HCT116 (cell line): ENCODE data around the gene BBS7. TPM values are rescaled to one million over a fixed set of nuclear protein-coding genes. Genes with fewer than 3 reads are reported as not detected.

Source experiments
- ATAC-seq: fragments of 200-7000 bp; cut with Tn5 transposase; 2 replicates; pipeline ENCODE4 v1.9.1; 2020; ENCODE audit warnings: mild to moderate bottlenecking, moderate library complexity
- BruUV-seq: library from RNA; stranded (reverse); fragments of 400-500 nt; replicated peaks from 2 replicates; lab custom pipeline; 2021; lab: Mats Ljungman, UMichigan
- CTCF ChIA-PET: fragments of 300-600 bp; sonication (Branson Sonifier 250); formaldehyde crosslinking; loops from one replicate; lab custom pipeline; 2021; ENCODE audit warnings: antibody characterized with exemption; lab: Charles Lee
- POLR2A ChIA-PET: fragments of 300-600, 350-600 bp; sonication (Branson Sonifier 250); formaldehyde crosslinking; loops from one replicate; lab custom pipeline; 2021; ENCODE audit warnings: antibody characterized with exemption; lab: Charles Lee
- RAD21 ChIA-PET, 2 experiments: fragments of 300-600 bp; sonication (Branson Sonifier 250); formaldehyde crosslinking; loops; one replicate each; lab custom pipeline; 2023; ENCODE audit warnings: low total read pairs in 2 of 2; ENCODE audit not compliant: uncharacterized antibody in 2 of 2, unreplicated experiment in 2 of 2, low non-redundant PET in 1 of 2; lab: Charles Lee
- DNase-seq: peaks from one replicate; pipeline ENCODE4 v3.0.0-alpha.2; 2010; ENCODE audit warnings: low read depth, low spot score
- H2AFZ ChIP-seq: fragments of 200-600 bp; shearing (Covaris generic), sonication (generic); 2 replicates; pipeline ENCODE4 v1.6.1; 2017; ENCODE audit warnings: low read depth, mixed run types, mixed read lengths, antibody characterized with exemption, low read length; ENCODE audit not compliant: poor library complexity, severe bottlenecking
- H3K27ac ChIP-seq: 2 replicates; pipeline ENCODE4 v1.5.1; 2012; ENCODE audit warnings: low read depth, low read length
- H3K27me3 ChIP-seq: fragments of 200-600 bp; sonication (generic); 2 replicates; pipeline ENCODE4 v1.6.1; 2016; ENCODE audit warnings: mixed run types, low read length, mixed read lengths; ENCODE audit not compliant: insufficient read depth
- H3K36me3 ChIP-seq, 2 experiments: fragments of 200-500 bp in 1 of 2; fragments of 200-600 bp in 1 of 2; sonication (Bioruptor generic) in 1 of 2; sonication (generic) in 1 of 2; 2 replicates each; pipeline versions ENCODE4 v1.5.1 to v1.6.1; 2014 to 2016; ENCODE audit warnings: low read length in 2 of 2, inconsistent platforms in 1 of 2, mixed read lengths in 1 of 2, mixed run types in 1 of 2; ENCODE audit not compliant: insufficient read depth in 2 of 2, control insufficient read depth in 1 of 2
- H3K4me1 ChIP-seq, 2 experiments: fragments of 200-600 bp in 1 of 2; sonication (generic) in 1 of 2; 2 replicates each; pipeline versions ENCODE4 v1.5.1 to v1.6.1; 2012 to 2017; ENCODE audit warnings: low read length in 2 of 2, inconsistent platforms in 1 of 2, mild to moderate bottlenecking in 1 of 2, mixed read lengths in 1 of 2, mixed run types in 1 of 2, moderate library complexity in 1 of 2; ENCODE audit not compliant: insufficient read depth in 2 of 2, control insufficient read depth in 1 of 2
- H3K4me2 ChIP-seq: fragments of 200-600 bp; sonication (generic); 2 replicates; pipeline ENCODE4 v1.6.1; 2017; ENCODE audit warnings: mixed run types, low read length, mixed read lengths
- H3K4me3 ChIP-seq, 2 experiments: fragments of 200-600 bp in 1 of 2; sonication (generic) in 1 of 2; replicated peaks in 1 of 2; 2 replicates each; pipeline ENCODE4 v1.5.1; 2011 to 2016; ENCODE audit warnings: low read length in 2 of 2, control low read depth in 1 of 2, low read depth in 1 of 2, mild to moderate bottlenecking in 1 of 2, mixed read lengths in 1 of 2, mixed run types in 1 of 2
- H3K79me2 ChIP-seq: fragments of 200-600 bp; sonication (generic); 2 replicates; pipeline ENCODE4 v1.6.1; 2017; ENCODE audit warnings: mild to moderate bottlenecking, mixed run types, low read length, moderate library complexity, mixed read lengths; ENCODE audit not compliant: insufficient read depth
- H3K9ac ChIP-seq: fragments of 200-600 bp; sonication (generic); 2 replicates; pipeline ENCODE4 v1.6.1; 2016; ENCODE audit warnings: low read length, mixed read lengths
- H3K9me2 ChIP-seq: fragments of 200-600 bp; sonication (generic), shearing (Covaris generic); 2 replicates; pipeline ENCODE4 v1.6.1; 2017; ENCODE audit warnings: mixed run types, mild to moderate bottlenecking, moderate library complexity; ENCODE audit not compliant: insufficient read depth
- H3K9me3 ChIP-seq, 2 experiments: fragments of 200-500 bp in 1 of 2; fragments of 200-600 bp in 1 of 2; sonication (Bioruptor generic) in 1 of 2; sonication (generic) in 1 of 2; 2 replicates each; pipeline ENCODE4 v1.6.1; 2014 to 2017; ENCODE audit warnings: low read length in 2 of 2, mixed read lengths in 2 of 2, inconsistent platforms in 1 of 2, low read depth in 1 of 2, mild to moderate bottlenecking in 1 of 2, mixed run types in 1 of 2, moderate library complexity in 1 of 2; ENCODE audit not compliant: control insufficient read depth in 1 of 2, insufficient read depth in 1 of 2
- H4K20me1 ChIP-seq: fragments of 200-600 bp; sonication (generic), shearing (Covaris generic); 2 replicates; pipeline ENCODE4 v1.6.1; 2017; ENCODE audit warnings: mixed run types, mild to moderate bottlenecking, moderate library complexity; ENCODE audit not compliant: insufficient read depth
- ATF3 ChIP-seq: IDR thresholded peaks from 2 replicates; pipeline ENCODE4 v1.6.1; 2012
- CBX3 ChIP-seq: IDR thresholded peaks from 2 replicates; pipeline ENCODE4 v1.6.1; 2012; ENCODE audit warnings: low read depth
- CTCF ChIP-seq, 3 experiments: fragments of 200-600 bp in 1 of 3; sonication (generic) in 1 of 3; IDR thresholded peaks in 2 of 3; conservative IDR thresholded peaks in 1 of 3; 2 replicates each; pipeline ENCODE4 v1.5.1; 2012 to 2017; ENCODE audit warnings: low read depth in 2 of 3, low read length in 2 of 3, antibody characterized with exemption in 1 of 3, borderline replicate concordance in 1 of 3, control low read depth in 1 of 3, mild to moderate bottlenecking in 1 of 3, mixed read lengths in 1 of 3, mixed run types in 1 of 3, moderate library complexity in 1 of 3; ENCODE audit not compliant: insufficient read depth in 1 of 3
- EGR1 ChIP-seq: IDR thresholded peaks from 2 replicates; pipeline ENCODE4 v1.6.1; 2012; ENCODE audit warnings: low read depth
- EZH2 ChIP-seq: fragments of 200-600 bp; sonication (generic); IDR thresholded peaks from 2 replicates; pipeline ENCODE4 v1.6.1; 2017; ENCODE audit warnings: antibody characterized with exemption, mixed run types
- JUND ChIP-seq: IDR thresholded peaks from 2 replicates; pipeline ENCODE4 v1.6.1; 2012
- MAX ChIP-seq: IDR thresholded peaks from 2 replicates; pipeline ENCODE4 v1.6.1; 2012
- POLR2A ChIP-seq: IDR thresholded peaks from 2 replicates; pipeline ENCODE4 v1.7.0; 2011; ENCODE audit warnings: borderline replicate concordance; ENCODE audit not compliant: insufficient read depth, insufficient read length; ENCODE audit errors: extremely low read depth
- POLR2AphosphoS5 ChIP-seq: IDR thresholded peaks from 2 replicates; pipeline ENCODE4 v1.6.1; 2011; ENCODE audit warnings: mild to moderate bottlenecking, low read depth, low read length, moderate library complexity
- SIN3A ChIP-seq: IDR thresholded peaks from 2 replicates; pipeline ENCODE4 v1.6.1; 2012; ENCODE audit warnings: low read depth
- SP1 ChIP-seq: IDR thresholded peaks from 2 replicates; pipeline ENCODE4 v1.6.1; 2012; ENCODE audit warnings: low read depth
- TCF7L2 ChIP-seq: IDR thresholded peaks from 2 replicates; pipeline ENCODE4 v1.7.0; 2011; ENCODE audit warnings: borderline replicate concordance, inconsistent platforms; ENCODE audit not compliant: insufficient read depth, insufficient read length; ENCODE audit errors: extremely low read depth
- YY1 ChIP-seq: IDR thresholded peaks from 2 replicates; pipeline ENCODE4 v1.6.1; 2011; ENCODE audit warnings: low read length, low read depth, moderate library complexity, mild to moderate bottlenecking; ENCODE audit not compliant: insufficient replicate concordance; ENCODE audit errors: extremely low read depth
- ZFX ChIP-seq: fragments of 450-650 bp; IDR thresholded peaks from 2 replicates; pipeline ENCODE4 v1.6.1; 2017
- ZNF274 ChIP-seq: fragments of 200-500 bp; sonication (Bioruptor generic); IDR thresholded peaks from 2 replicates; pipeline ENCODE4 v1.6.1; 2014; ENCODE audit warnings: mild to moderate bottlenecking, low read depth, low read length, inconsistent platforms
- intact Hi-C: fragments of 100-400 bp; cut with micrococcal nuclease; formaldehyde crosslinking; loops from 2 replicates; pipeline ENCODE4 v1.10.0; 2022
- total RNA-seq: library from RNA; stranded (reverse); gene quantifications from one replicate; pipeline ENCODE4 v1.2.1, GENCODE V29; 2021; ENCODE audit not compliant: unreplicated experiment
- TF ChIP-seq, protein P1 (sequence below): IDR thresholded peaks from 2 replicates; pipeline ENCODE4 v1.6.1; 2011; ENCODE audit warnings: mild to moderate bottlenecking, low read length, moderate library complexity; ENCODE audit not compliant: insufficient replicate concordance; ENCODE audit errors: extremely low read depth

Gene BBS7
- total RNA-seq, 1 experiment from 2014 or later = 22.9 TPM

GRCh38 chr4:121792966-121793365, 77.3 kb downstream of the BBS7 start:
- RAD21 ChIA-PET = no interaction called here
- CTCF ChIA-PET = no interaction called here
- Histone ChIP-seq H3K4me2 (no peak overlapping the region), H3K27ac (no peak overlapping the region), H3K79me2 (no peaks in the 10 kb centered on the region), H3K27me3 (no peaks in the 10 kb centered on the region), H4K20me1 (no peaks in the 10 kb centered on the region), H3K4me3 (no peak overlapping the region), H3K9me3 (no peaks in the 10 kb centered on the region), H3K9me2 (no peaks in the 10 kb centered on the region), H3K9ac (no peak overlapping the region), H2AFZ (no peak overlapping the region), H3K4me1 (no peaks in the 10 kb centered on the region), H3K36me3 (no peaks in the 10 kb centered on the region)
- ATAC-seq (no peak), DNase-seq (no peak)
- BruUV-seq = no TSS peak
- no peak for TF ChIP-seq YY1
- no peak for TF ChIP-seq MAX
- no peak for TF ChIP-seq CTCF (IDR thresholded peaks at IDR 0.05 in 2 of 3, conservative IDR thresholded peaks at IDR 0.05 in 1 of 3; ENCODE audit: borderline replicate concordance in 1 of 3, insufficient read depth in 1 of 3, low read depth in 2 of 3, low read length in 2 of 3)
- no peak for TF ChIP-seq EGR1
- TF ChIP-seq POLR2A = no peak
- no peak for TF ChIP-seq CBX3
- POLR2A ChIA-PET = no interaction called here
- intact Hi-C loops = no loop called here

DNA sequence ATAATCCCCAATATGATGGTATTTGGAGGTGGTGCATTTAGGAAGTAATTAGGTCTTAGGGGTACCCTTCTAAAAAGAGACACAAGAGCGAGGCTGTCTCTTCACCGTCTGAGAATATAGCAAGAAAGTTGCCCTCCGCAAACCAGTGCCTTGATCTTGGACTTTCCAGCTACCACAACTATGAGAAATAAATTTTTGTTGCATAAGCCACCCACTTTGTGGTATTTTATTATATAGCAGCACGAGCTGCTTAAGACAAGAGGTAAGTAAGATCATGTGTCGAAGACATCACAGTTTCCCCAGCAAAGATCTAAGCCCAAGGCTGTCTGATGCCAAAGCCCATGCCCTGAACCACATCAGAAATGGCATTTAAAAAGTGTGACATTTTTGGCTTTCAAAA, 78.8 kb downstream of the BBS7 start:
- Histone ChIP-seq H3K4me3 (no peak overlapping the region), H3K9ac (no peak overlapping the region), H3K36me3 (no peaks in the 10 kb centered on the region), H3K4me1 (no peaks in the 10 kb centered on the region), H3K27ac (no peak overlapping the region), H3K79me2 (no peaks in the 10 kb centered on the region), H3K9me2 (no peaks in the 10 kb centered on the region), H2AFZ (no peak overlapping the region), H3K4me2 (no peak overlapping the region), H4K20me1 (no peaks in the 10 kb centered on the region), H3K27me3 (no peaks in the 10 kb centered on the region), H3K9me3 (no peaks in the 10 kb centered on the region)
- ChIA-PET POLR2A (no interaction called here), RAD21 (no interaction called here), CTCF (no interaction called here)
- ATAC-seq (no peak), DNase-seq (no peak)
- BruUV-seq = no TSS peak
- intact Hi-C loops = no loop called here
- TF ChIP-seq ZFX = no peak
- no peak for TF ChIP-seq EGR1
- no peak for TF ChIP-seq POLR2A
- TF ChIP-seq SIN3A = no peak
- no peak for TF ChIP-seq ATF3
- no peak for TF ChIP-seq EZH2
- no peak for TF ChIP-seq ZNF274
- TF ChIP-seq SP1 = no peak
- TF ChIP-seq CBX3 = no peak
- no peak for TF ChIP-seq JUND
- no peak for TF ChIP-seq MAX
- TF ChIP-seq TCF7L2 = no peak
- no peak for TF ChIP-seq POLR2AphosphoS5
- TF ChIP-seq, protein P1, sequence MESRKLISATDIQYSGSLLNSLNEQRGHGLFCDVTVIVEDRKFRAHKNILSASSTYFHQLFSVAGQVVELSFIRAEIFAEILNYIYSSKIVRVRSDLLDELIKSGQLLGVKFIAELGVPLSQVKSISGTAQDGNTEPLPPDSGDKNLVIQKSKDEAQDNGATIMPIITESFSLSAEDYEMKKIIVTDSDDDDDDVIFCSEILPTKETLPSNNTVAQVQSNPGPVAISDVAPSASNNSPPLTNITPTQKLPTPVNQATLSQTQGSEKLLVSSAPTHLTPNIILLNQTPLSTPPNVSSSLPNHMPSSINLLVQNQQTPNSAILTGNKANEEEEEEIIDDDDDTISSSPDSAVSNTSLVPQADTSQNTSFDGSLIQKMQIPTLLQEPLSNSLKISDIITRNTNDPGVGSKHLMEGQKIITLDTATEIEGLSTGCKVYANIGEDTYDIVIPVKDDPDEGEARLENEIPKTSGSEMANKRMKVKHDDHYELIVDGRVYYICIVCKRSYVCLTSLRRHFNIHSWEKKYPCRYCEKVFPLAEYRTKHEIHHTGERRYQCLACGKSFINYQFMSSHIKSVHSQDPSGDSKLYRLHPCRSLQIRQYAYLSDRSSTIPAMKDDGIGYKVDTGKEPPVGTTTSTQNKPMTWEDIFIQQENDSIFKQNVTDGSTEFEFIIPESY = no peak
- TF ChIP-seq YY1 = no peak
